OCI-LY7 (cell line): Measurements from ENCODE around the gene RRH. TPM values are rescaled to one million over a fixed set of nuclear protein-coding genes. Genes with fewer than 3 reads are reported as not detected.

Source experiments
- BruUV-seq: library from RNA; stranded (reverse); fragments of 400-500 nt; replicated peaks from 2 replicates; lab custom pipeline; 2021; lab: Mats Ljungman, UMichigan
- CTCF ChIA-PET: fragments of 300-600 bp; sonication (Branson Sonifier 250); formaldehyde crosslinking; loops from one replicate; lab custom pipeline; 2022; ENCODE audit warnings: antibody characterized with exemption; ENCODE audit not compliant: unreplicated experiment; lab: Charles Lee
- POLR2A ChIA-PET: fragments of 300-600 bp; sonication (Branson Sonifier 250); formaldehyde crosslinking; loops from one replicate; lab custom pipeline; 2022; ENCODE audit warnings: antibody characterized with exemption; lab: Charles Lee
- DNase-seq: peaks from one replicate; pipeline ENCODE4 v3.0.0-alpha.2; 2015; ENCODE audit warnings: low spot score
- H2AFZ ChIP-seq: fragments of 200-600 bp; sonication (generic), shearing (Covaris generic); 2 replicates; pipeline ENCODE4 v1.6.1; 2014; ENCODE audit warnings: mild to moderate bottlenecking, antibody characterized with exemption, low read length, moderate library complexity
- H3K27ac ChIP-seq: fragments of 200-600 bp; sonication (generic); 2 replicates; pipeline ENCODE4 v1.5.1; 2014; ENCODE audit warnings: mixed run types, low read depth, mild to moderate bottlenecking, moderate library complexity, low read length, inconsistent platforms; ENCODE audit not compliant: poor library complexity, severe bottlenecking
- H3K36me3 ChIP-seq: fragments of 200-600 bp; sonication (generic); 2 replicates; pipeline ENCODE4 v1.6.1; 2014; ENCODE audit warnings: mild to moderate bottlenecking, antibody characterized with exemption, low read length, moderate library complexity, mixed read lengths; ENCODE audit not compliant: insufficient read depth
- H3K4me1 ChIP-seq: fragments of 200-600 bp; sonication (generic); 2 replicates; pipeline ENCODE4 v1.5.1; 2014; ENCODE audit warnings: mild to moderate bottlenecking, low read length; ENCODE audit not compliant: insufficient read depth, poor library complexity, severe bottlenecking
- H3K4me2 ChIP-seq: fragments of 200-600 bp; sonication (generic); 2 replicates; pipeline ENCODE4 v1.6.1; 2014; ENCODE audit warnings: mild to moderate bottlenecking, low read length
- H3K4me3 ChIP-seq: fragments of 200-600 bp; sonication (generic); 2 replicates; pipeline ENCODE4 v1.5.1; 2014; ENCODE audit warnings: mild to moderate bottlenecking, low read depth, low read length; ENCODE audit not compliant: poor library complexity, severe bottlenecking
- H3K79me2 ChIP-seq: fragments of 200-600 bp; sonication (generic); 2 replicates; pipeline ENCODE4 v1.6.1; 2016; ENCODE audit warnings: low read depth, mild to moderate bottlenecking, low read length, moderate library complexity, mixed read lengths; ENCODE audit not compliant: insufficient read depth
- H3K9me2 ChIP-seq: fragments of 200-600 bp; sonication (generic); 2 replicates; pipeline ENCODE4 v1.6.1; 2016; ENCODE audit warnings: mild to moderate bottlenecking, low read length, mixed read lengths; ENCODE audit not compliant: insufficient read depth
- H3K9me3 ChIP-seq: fragments of 200-600 bp; sonication (generic); 2 replicates; pipeline ENCODE4 v1.6.1; 2014; ENCODE audit warnings: mild to moderate bottlenecking, mixed run types, low read length, mixed read lengths
- H4K20me1 ChIP-seq: fragments of 200-600 bp; sonication (generic); 2 replicates; pipeline ENCODE4 v1.6.1; 2014; ENCODE audit warnings: mild to moderate bottlenecking, antibody characterized with exemption, low read length, moderate library complexity, mixed read lengths; ENCODE audit not compliant: insufficient read depth
- EZH2phosphoT487 ChIP-seq: fragments of 200-600 bp; sonication (generic); IDR thresholded peaks from 2 replicates; pipeline ENCODE4 v1.6.1; 2018; ENCODE audit warnings: low read depth, borderline replicate concordance, mild to moderate bottlenecking, mixed run types, antibody characterized with exemption, low read length, moderate library complexity, mixed read lengths
- intact Hi-C: fragments of 100-400 bp; cut with micrococcal nuclease; formaldehyde crosslinking; loops from one replicate; pipeline ENCODE4 v1.10.0; 2022; ENCODE audit not compliant: unreplicated experiment
- total RNA-seq, 2 experiments: library from RNA; depleted of rRNA in 1 of 2; stranded (reverse); fragments of >200 nt in 1 of 2; shearing (Covaris generic) in 1 of 2; gene quantifications; 2 replicates each; pipeline ENCODE4 v1.2.3, GENCODE V29; 2014 to 2022
- TF ChIP-seq, protein P1 (sequence below): fragments of 200-600 bp; sonication (generic); conservative IDR thresholded peaks from 2 replicates; pipeline ENCODE4 v1.5.1; 2014; ENCODE audit warnings: mild to moderate bottlenecking, antibody characterized with exemption, low read length, moderate library complexity, mixed read lengths

Gene RRH
- total RNA-seq, 2 experiments from 2014 or later: 0.23 to 0.35 TPM

DNA sequence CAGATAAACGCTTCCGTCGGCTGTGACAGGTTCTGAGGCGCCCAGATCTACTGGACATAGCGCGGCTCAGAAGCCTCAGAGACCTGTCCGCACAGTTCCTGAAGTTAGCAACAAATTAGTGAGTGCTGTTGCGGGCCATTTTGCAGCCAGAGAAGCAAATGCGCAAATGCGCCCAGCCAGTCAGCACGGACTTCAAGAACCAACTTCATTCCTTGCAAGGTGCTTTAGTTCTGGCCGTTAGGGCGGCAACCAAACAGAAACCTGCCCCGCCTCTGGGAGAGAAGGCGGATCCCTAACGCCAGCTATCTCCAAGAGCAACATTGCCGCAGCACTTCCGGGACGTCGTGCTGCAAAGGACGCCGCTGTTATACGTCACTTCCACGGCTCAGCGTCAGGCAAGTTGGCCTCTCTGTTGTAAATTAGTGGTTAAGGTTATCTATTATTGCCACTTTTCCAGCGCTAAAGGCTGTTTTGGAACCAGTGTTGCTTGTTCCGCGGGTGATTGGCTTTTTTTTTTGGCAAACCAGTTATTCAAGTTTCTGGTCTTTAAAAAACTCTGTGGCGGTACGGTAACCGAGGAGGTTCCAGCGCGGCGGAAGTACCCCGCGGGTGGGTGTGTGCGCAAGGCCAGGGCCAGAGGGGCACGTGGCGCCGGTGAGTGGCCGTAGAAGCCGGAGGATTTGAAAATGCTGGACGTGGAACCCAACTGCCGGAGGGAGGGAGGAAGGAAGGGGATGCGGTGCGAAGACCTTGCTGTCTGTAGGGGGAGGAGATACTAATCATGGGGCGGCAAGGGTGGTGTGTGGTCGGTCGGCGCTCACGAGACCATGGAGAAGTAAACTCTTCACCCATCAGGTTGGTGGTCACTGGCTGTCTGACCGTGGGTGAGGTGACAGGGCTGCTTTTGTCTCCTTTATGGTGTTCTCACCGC lies 12.4 kb upstream of the RRH start, which contains the start of gene GAR1:
Gene GAR1, plus strand, starts transcription at position 612 of the 931 bp plus-strand sequence. CDS start 403 bp downstream, outside the sequence.
- H3K27ac ChIP-seq: peak within 1 kb of the TSS; percentile 65
- TSS peak; percentile 76 for BruUV-seq
- H3K4me1 ChIP-seq: peaks cover 22% of the 10 kb centered on the region
- H3K4me3 ChIP-seq: peak within 1 kb of the TSS; percentile 83
- TF ChIP-seq, protein P1, sequence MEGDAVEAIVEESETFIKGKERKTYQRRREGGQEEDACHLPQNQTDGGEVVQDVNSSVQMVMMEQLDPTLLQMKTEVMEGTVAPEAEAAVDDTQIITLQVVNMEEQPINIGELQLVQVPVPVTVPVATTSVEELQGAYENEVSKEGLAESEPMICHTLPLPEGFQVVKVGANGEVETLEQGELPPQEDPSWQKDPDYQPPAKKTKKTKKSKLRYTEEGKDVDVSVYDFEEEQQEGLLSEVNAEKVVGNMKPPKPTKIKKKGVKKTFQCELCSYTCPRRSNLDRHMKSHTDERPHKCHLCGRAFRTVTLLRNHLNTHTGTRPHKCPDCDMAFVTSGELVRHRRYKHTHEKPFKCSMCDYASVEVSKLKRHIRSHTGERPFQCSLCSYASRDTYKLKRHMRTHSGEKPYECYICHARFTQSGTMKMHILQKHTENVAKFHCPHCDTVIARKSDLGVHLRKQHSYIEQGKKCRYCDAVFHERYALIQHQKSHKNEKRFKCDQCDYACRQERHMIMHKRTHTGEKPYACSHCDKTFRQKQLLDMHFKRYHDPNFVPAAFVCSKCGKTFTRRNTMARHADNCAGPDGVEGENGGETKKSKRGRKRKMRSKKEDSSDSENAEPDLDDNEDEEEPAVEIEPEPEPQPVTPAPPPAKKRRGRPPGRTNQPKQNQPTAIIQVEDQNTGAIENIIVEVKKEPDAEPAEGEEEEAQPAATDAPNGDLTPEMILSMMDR: no peak
- no peak for TF ChIP-seq EZH2phosphoT487
- H3K9me2 ChIP-seq: no peaks in the 10 kb centered on the region
- H4K20me1 ChIP-seq: 0 out of 2 replicates have a peak, but pooled peaks cover 7% of the 10 kb centered on the region
- intact Hi-C loops: loop anchor here (2.0 to 10.0 kb wide), 5 partner anchors 88 to 383 kb away; partner anchors contain the start of genes CASP6, ELOVL6, MCUB and SEC24B
- ChIA-PET CTCF (no interaction called here), POLR2A (interaction anchor here (0.6 to 2.1 kb wide), 5 partner anchors 10 to 391 kb away, joined by 3 to 9 read pairs (median 4); no protein-coding TSS in a partner anchor)
- H3K4me2 ChIP-seq: peak within 1 kb of the TSS; percentile 67
- H3K36me3 ChIP-seq: peaks cover 36% of the 10 kb centered on the region
- peaks cover 31% of the 10 kb centered on the region for H3K79me2 ChIP-seq
- peak; percentile 95 for DNase-seq
- H2AFZ ChIP-seq: peak within 1 kb of the TSS; percentile 92
- no peaks in the 10 kb centered on the region for H3K9me3 ChIP-seq

DNA sequence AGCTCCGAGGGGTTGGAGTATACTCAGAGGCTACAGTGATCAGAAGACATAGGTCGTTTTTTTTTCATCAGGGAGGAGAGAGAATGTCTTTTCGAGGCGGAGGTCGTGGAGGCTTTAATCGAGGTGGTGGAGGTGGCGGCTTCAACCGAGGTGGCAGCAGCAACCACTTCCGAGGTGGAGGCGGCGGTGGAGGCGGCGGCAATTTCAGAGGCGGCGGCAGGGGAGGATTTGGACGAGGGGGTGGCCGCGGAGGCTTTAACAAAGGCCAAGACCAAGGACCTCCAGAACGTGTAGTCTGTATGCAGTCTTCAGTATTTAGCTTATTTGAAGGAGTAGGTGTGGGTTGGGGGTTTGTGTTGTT lies 11.7 kb upstream of the RRH start:
- peaks cover 43% of the 10 kb centered on the region for H3K36me3 ChIP-seq
- ChIA-PET POLR2A (interaction anchor here (0.7 to 2.1 kb wide), 5 partner anchors 9 to 387 kb away, joined by 3 to 9 read pairs (median 3); no protein-coding TSS in a partner anchor), CTCF (no interaction called here)
- no peaks in the 10 kb centered on the region for H3K9me2 ChIP-seq
- no peaks in the 10 kb centered on the region for H3K9me3 ChIP-seq
- peak overlapping the region; percentile 65 for H3K27ac ChIP-seq
- 0 out of 2 replicates have a peak, but pooled peaks cover 7% of the 10 kb centered on the region for H4K20me1 ChIP-seq
- H3K79me2 ChIP-seq: peaks cover 31% of the 10 kb centered on the region
- intact Hi-C loops: loop anchor here (5.0 to 10.0 kb wide), 3 partner anchors 89 to 379 kb away; partner anchors contain the start of genes CASP6 and ELOVL6
- TF ChIP-seq, protein P1: no peak
- TF ChIP-seq EZH2phosphoT487: no peak
- peak overlapping the region; percentile 83 for H3K4me3 ChIP-seq
- peak overlapping the region; percentile 92 for H2AFZ ChIP-seq
- peak overlapping the region; percentile 67 for H3K4me2 ChIP-seq
- H3K4me1 ChIP-seq: peaks cover 22% of the 10 kb centered on the region
- BruUV-seq: no TSS peak
- peak; percentile 30 for DNase-seq
